Tibial nerve (tissue), 4 donors: Measurements from ENCODE around the gene LYPD6.

Experiments used
- EP300 ChIP-seq, 2 donors: sonication (generic); formaldehyde crosslinking; IDR thresholded peaks; one replicate each; pipeline ENCODE4 v1.6.1; 2017; ENCODE audit warnings: antibody characterized with exemption in 2 of 2, mild to moderate bottlenecking in 1 of 2
- POLR2A ChIP-seq, 2 donors: fragments of 450-650 bp; IDR thresholded peaks; one replicate each; pipeline ENCODE4 v1.6.1; 2017; ENCODE audit warnings: antibody characterized with exemption in 2 of 2, mild to moderate bottlenecking in 2 of 2, moderate library complexity in 2 of 2
- TF ChIP-seq, protein P1 (sequence below), 5 experiments: fragments of 200-600 bp in 3 of 5; fragments of 450-650 bp in 2 of 5; sonication (generic) in 3 of 5; IDR thresholded peaks; one replicate each; pipeline ENCODE4 v1.5.1; 2016 to 2019; ENCODE audit warnings: antibody characterized with exemption in 5 of 5, mild to moderate bottlenecking in 3 of 5, moderate library complexity in 2 of 5

- TF ChIP-seq, protein P1, sequence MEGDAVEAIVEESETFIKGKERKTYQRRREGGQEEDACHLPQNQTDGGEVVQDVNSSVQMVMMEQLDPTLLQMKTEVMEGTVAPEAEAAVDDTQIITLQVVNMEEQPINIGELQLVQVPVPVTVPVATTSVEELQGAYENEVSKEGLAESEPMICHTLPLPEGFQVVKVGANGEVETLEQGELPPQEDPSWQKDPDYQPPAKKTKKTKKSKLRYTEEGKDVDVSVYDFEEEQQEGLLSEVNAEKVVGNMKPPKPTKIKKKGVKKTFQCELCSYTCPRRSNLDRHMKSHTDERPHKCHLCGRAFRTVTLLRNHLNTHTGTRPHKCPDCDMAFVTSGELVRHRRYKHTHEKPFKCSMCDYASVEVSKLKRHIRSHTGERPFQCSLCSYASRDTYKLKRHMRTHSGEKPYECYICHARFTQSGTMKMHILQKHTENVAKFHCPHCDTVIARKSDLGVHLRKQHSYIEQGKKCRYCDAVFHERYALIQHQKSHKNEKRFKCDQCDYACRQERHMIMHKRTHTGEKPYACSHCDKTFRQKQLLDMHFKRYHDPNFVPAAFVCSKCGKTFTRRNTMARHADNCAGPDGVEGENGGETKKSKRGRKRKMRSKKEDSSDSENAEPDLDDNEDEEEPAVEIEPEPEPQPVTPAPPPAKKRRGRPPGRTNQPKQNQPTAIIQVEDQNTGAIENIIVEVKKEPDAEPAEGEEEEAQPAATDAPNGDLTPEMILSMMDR (IDR thresholded peaks at IDR 0.05), result no peak
- TF ChIP-seq POLR2A (IDR thresholded peaks at IDR 0.05), result no peak
- TF ChIP-seq EP300 (IDR thresholded peaks at IDR 0.05), result no peak
Observed at GRCh38 chr2:149465873-149466272, 135.5 kb downstream of the LYPD6 start.
